Measurements from ENCODE around the gene SCP2.

DNA sequence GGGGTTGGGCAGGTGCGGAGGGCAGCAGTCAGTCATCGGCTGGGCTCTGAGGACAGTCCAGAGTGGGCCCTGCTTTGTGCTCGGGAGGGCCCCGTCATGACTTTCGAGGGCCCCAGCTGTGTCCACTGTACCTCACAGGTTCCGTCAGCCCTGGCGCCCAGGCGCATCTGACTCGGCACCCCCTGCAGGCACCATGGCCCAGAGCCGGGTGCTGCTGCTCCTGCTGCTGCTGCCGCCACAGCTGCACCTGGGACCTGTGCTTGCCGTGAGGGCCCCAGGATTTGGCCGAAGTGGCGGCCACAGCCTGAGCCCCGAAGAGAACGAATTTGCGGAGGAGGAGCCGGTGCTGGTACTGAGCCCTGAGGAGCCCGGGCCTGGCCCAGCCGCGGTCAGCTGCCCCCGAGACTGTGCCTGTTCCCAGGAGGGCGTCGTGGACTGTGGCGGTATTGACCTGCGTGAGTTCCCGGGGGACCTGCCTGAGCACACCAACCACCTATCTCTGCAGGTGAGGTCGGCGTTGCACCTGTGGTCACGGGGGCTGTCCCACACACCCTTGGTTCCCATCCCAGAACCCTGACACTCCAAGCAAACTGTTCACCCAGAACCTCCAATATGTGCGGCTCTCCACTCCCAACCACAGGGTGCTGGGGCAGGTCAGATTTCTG lies 142.7 kb downstream of the SCP2 start:
- TF ChIP-seq CTCF (IDR thresholded peaks at IDR 0.05) (no peak), POLR2AphosphoS5 (IDR thresholded peaks at IDR 0.05) (no peak), POLR2A (IDR thresholded peaks at IDR 0.05) (no peak)
